GM23338 (cell line): ENCODE data around the gene KIRREL3. TPM values are rescaled to one million over a fixed set of nuclear protein-coding genes. Genes with fewer than 3 reads are reported as not detected.

Experiments used
- ATAC-seq: fragments of 200-7000 bp; cut with Tn5 transposase; 3 replicates; pipeline ENCODE4 v1.9.1; 2020
- DNase-seq: peaks from one replicate; pipeline ENCODE4 v3.0.0-alpha.2; 2015; ENCODE audit warnings: low spot score
- H2AFZ ChIP-seq: fragments of 200-600 bp; sonication (generic); 2 replicates; pipeline ENCODE4 v1.8.0; 2016; ENCODE audit warnings: antibody characterized with exemption, mild to moderate bottlenecking, moderate library complexity
- H3F3A ChIP-seq: fragments of 200-600 bp; sonication (generic); replicated peaks from 2 replicates; pipeline ENCODE4 v1.8.0; 2017; ENCODE audit warnings: antibody characterized with exemption, mixed run types, low read depth
- H3K27ac ChIP-seq: fragments of 200-600 bp; sonication (generic); 2 replicates; pipeline ENCODE4 v1.6.1; 2016; ENCODE audit warnings: low read depth
- H3K27me3 ChIP-seq: fragments of 200-600 bp; sonication (generic); 2 replicates; pipeline ENCODE4 v1.8.0; 2016; ENCODE audit warnings: mild to moderate bottlenecking, mixed run types, moderate library complexity; ENCODE audit not compliant: insufficient read depth
- H3K36me3 ChIP-seq: fragments of 200-600 bp; sonication (generic); 2 replicates; pipeline ENCODE4 v1.8.0; 2016; ENCODE audit warnings: mild to moderate bottlenecking; ENCODE audit not compliant: insufficient read depth
- H3K4me1 ChIP-seq: fragments of 200-600 bp; sonication (generic); 2 replicates; pipeline ENCODE4 v1.8.0; 2016; ENCODE audit warnings: mild to moderate bottlenecking, moderate library complexity; ENCODE audit not compliant: insufficient read depth
- H3K4me2 ChIP-seq: fragments of 200-600 bp; sonication (generic); 2 replicates; pipeline ENCODE4 v1.7.1; 2017; ENCODE audit warnings: mixed run types
- H3K4me3 ChIP-seq: fragments of 200-600 bp; sonication (generic); 2 replicates; pipeline ENCODE4 v1.6.1; 2016; ENCODE audit warnings: mixed run types
- H3K79me2 ChIP-seq: fragments of 200-600 bp; sonication (generic); replicated peaks from 2 replicates; pipeline ENCODE4 v1.8.0; 2017; ENCODE audit warnings: mild to moderate bottlenecking; ENCODE audit not compliant: insufficient read depth
- H3K9me2 ChIP-seq: fragments of 200-600 bp; sonication (generic); 2 replicates; pipeline ENCODE4 v1.8.0; 2017; ENCODE audit not compliant: insufficient read depth
- H4K20me1 ChIP-seq: fragments of 200-600 bp; sonication (generic); replicated peaks from 2 replicates; pipeline ENCODE4 v1.8.0; 2017; ENCODE audit warnings: mild to moderate bottlenecking; ENCODE audit not compliant: insufficient read depth
- H3K27ac Mint-ChIP-seq: 2 replicates; pipeline ENCODE4 v1.8.0; 2020; ENCODE audit warnings: inconsistent platforms, mild to moderate bottlenecking, moderate library complexity, mixed read lengths
- H3K27me3 Mint-ChIP-seq: 3 replicates; pipeline ENCODE4 v1.8.0; 2022; ENCODE audit warnings: low read depth, mild to moderate bottlenecking, moderate library complexity, mixed read lengths, inconsistent platforms; ENCODE audit not compliant: insufficient read depth, poor library complexity
- H3K36me3 Mint-ChIP-seq: 3 replicates; pipeline ENCODE4 v1.8.0; 2021; ENCODE audit warnings: low read depth, mild to moderate bottlenecking, inconsistent platforms, moderate library complexity, mixed read lengths
- H3K4me1 Mint-ChIP-seq: 3 replicates; pipeline ENCODE4 v1.8.0; 2020; ENCODE audit warnings: mild to moderate bottlenecking, inconsistent platforms, mixed read lengths
- H3K4me3 Mint-ChIP-seq: 3 replicates; pipeline ENCODE4 v1.8.0; 2021; ENCODE audit warnings: moderate library complexity, mild to moderate bottlenecking, inconsistent platforms, mixed read lengths
- H3K9me3 Mint-ChIP-seq: 3 replicates; pipeline ENCODE4 v1.8.0; 2020; ENCODE audit warnings: moderate library complexity, mild to moderate bottlenecking, inconsistent platforms, mixed read lengths
- CREB1 ChIP-seq: fragments of 250-450 bp; sonication (Bioruptor Pico); IDR thresholded peaks from 2 replicates; pipeline ENCODE4 v1.5.0; 2020; ENCODE audit warnings: low read depth, mild to moderate bottlenecking, moderate library complexity
- CTCF ChIP-seq, 2 experiments: fragments of 200-600 bp in 1 of 2; sonication (generic) in 1 of 2; conservative IDR thresholded peaks; 2 replicates each; pipeline versions ENCODE4 v1.5.1 to v1.6.1; 2016 to 2017; ENCODE audit warnings: antibody characterized with exemption in 2 of 2, low read depth in 2 of 2, mild to moderate bottlenecking in 2 of 2, moderate library complexity in 1 of 2
- ETS1 ChIP-seq: IDR thresholded peaks from 2 replicates; pipeline ENCODE4 v1.6.1; 2016; ENCODE audit warnings: antibody characterized with exemption
- EZH2 ChIP-seq: fragments of 200-600 bp; sonication (generic); IDR thresholded peaks from one replicate; pipeline ENCODE4 v1.8.0; 2017; ENCODE audit warnings: antibody characterized with exemption, mild to moderate bottlenecking, low read depth; ENCODE audit not compliant: unreplicated experiment
- EZH2phosphoT487 ChIP-seq: fragments of 200-600 bp; sonication (generic); IDR thresholded peaks from one replicate; pipeline ENCODE4 v1.8.1; 2018; ENCODE audit warnings: antibody characterized with exemption; ENCODE audit not compliant: unreplicated experiment
- JUNB ChIP-seq: IDR thresholded peaks from one replicate; pipeline ENCODE4 v1.6.1; 2016; ENCODE audit warnings: antibody characterized with exemption; ENCODE audit not compliant: unreplicated experiment
- STAT1 ChIP-seq: IDR thresholded peaks from one replicate; pipeline ENCODE4 v1.6.1; 2016; ENCODE audit warnings: antibody characterized with exemption; ENCODE audit not compliant: unreplicated experiment
- ZNF114 ChIP-seq: fragments of 250-450 bp; sonication (Bioruptor Pico); IDR thresholded peaks from 2 replicates; pipeline ENCODE4 v1.5.0; 2020; ENCODE audit warnings: mild to moderate bottlenecking, moderate library complexity
- polyA plus RNA-seq: library from polyadenylated mRNA; unstranded; fragments of >200 nt; fragmentation: Nextera tagmentation; extraction: Ambion mirVana; gene quantifications from 2 replicates; pipeline ENCODE4 v1.2.1, GENCODE V29; 2016
- total RNA-seq: library from RNA; depleted of rRNA; stranded (reverse); fragments of >200 nt; shearing (Covaris generic); gene quantifications from 2 replicates; pipeline ENCODE4 v1.2.3, GENCODE V29; 2014

The KIRREL3 gene
- total and polyA plus RNA-seq, 2 experiments from 2014 or later, result 0.13 to 1.5 TPM

- no peaks in the 10 kb centered on the region for H3F3A ChIP-seq
- Mint-ChIP-seq H3K27ac (no peak overlapping the region), H3K36me3 (no peaks in the 10 kb centered on the region), H3K4me3 (no peak overlapping the region), H3K27me3 (peaks cover 4% of the 10 kb centered on the region), H3K9me3 (no peaks in the 10 kb centered on the region), H3K4me1 (peaks cover 25% of the 10 kb centered on the region)
- H3K36me3 ChIP-seq, result no peaks in the 10 kb centered on the region
- H3K79me2 ChIP-seq, result no peaks in the 10 kb centered on the region
- TF ChIP-seq ETS1 (no peak), EZH2 (no peak), ZNF114 (no peak), CREB1 (CRISPR knock-in tag) (no peak), EZH2phosphoT487 (no peak), CTCF (conservative IDR thresholded peaks at IDR 0.05; ENCODE audit: low read depth in 2 of 2) (peak; percentile 27 to 74; a peak in 3 of 4 replicates), JUNB (no peak), STAT1 (no peak)
- ATAC-seq (peak; percentile 93), DNase-seq (peak; percentile 38)
- H3K9me2 ChIP-seq, result peaks cover 3% of the 10 kb centered on the region; the same call in 1 of the 2 replicates
- H3K4me3 ChIP-seq, result no peak overlapping the region
- H3K4me1 ChIP-seq, result peaks cover 4% of the 10 kb centered on the region; the same call in 1 of the 2 replicates
- H3K27ac ChIP-seq, result no peak overlapping the region
- H2AFZ ChIP-seq, result peak overlapping the region; percentile 48; the same call in 1 of the 2 replicates
- no peaks in the 10 kb centered on the region for H3K27me3 ChIP-seq
- no peaks in the 10 kb centered on the region for H4K20me1 ChIP-seq
- no peak overlapping the region for H3K4me2 ChIP-seq
Measured at GRCh38 chr11:126790550-126791081, 210.0 kb downstream of the KIRREL3 start.

GRCh38 chr11:126782810-126783209 lies 217.8 kb downstream of the KIRREL3 start:
- H3K27me3 Mint-ChIP-seq, result no peaks in the 10 kb centered on the region
- H3K4me1 Mint-ChIP-seq, result peaks cover 20% of the 10 kb centered on the region
- H3K9me3 Mint-ChIP-seq, result no peaks in the 10 kb centered on the region
- no peaks in the 10 kb centered on the region for H3K36me3 ChIP-seq
- H3K4me2 ChIP-seq, result no peak overlapping the region
- H3K9me2 ChIP-seq, result no peaks in the 10 kb centered on the region
- no peaks in the 10 kb centered on the region for H3F3A ChIP-seq
- peaks cover 13% of the 10 kb centered on the region for H3K4me1 ChIP-seq
- no peak overlapping the region for H3K4me3 Mint-ChIP-seq
- H3K79me2 ChIP-seq, result no peaks in the 10 kb centered on the region
- no peaks in the 10 kb centered on the region for H4K20me1 ChIP-seq
- no peaks in the 10 kb centered on the region for H3K27me3 ChIP-seq
- no peaks in the 10 kb centered on the region for H3K36me3 Mint-ChIP-seq
- H3K4me3 ChIP-seq, result no peak overlapping the region
- no peak for DNase-seq
- no peak overlapping the region for H3K27ac ChIP-seq
- no peak overlapping the region for H3K27ac Mint-ChIP-seq
- no peak for ATAC-seq
- no peak overlapping the region for H2AFZ ChIP-seq
- TF ChIP-seq EZH2phosphoT487 (no peak), JUNB (no peak), ZNF114 (no peak), ETS1 (no peak), CTCF (conservative IDR thresholded peaks at IDR 0.05; ENCODE audit: low read depth in 2 of 2) (no peak)
